ENCODE measurements around the gene HBS1L.

The HBS1L gene

GRCh38 chr6:134948142-134948541 is 106.5 kb downstream of the HBS1L start:
- no peak for DNase-seq

- DNase-seq = no peak
Observed at GRCh38 chr6:134945045-134945444, 109.6 kb downstream of the HBS1L start.

DNA sequence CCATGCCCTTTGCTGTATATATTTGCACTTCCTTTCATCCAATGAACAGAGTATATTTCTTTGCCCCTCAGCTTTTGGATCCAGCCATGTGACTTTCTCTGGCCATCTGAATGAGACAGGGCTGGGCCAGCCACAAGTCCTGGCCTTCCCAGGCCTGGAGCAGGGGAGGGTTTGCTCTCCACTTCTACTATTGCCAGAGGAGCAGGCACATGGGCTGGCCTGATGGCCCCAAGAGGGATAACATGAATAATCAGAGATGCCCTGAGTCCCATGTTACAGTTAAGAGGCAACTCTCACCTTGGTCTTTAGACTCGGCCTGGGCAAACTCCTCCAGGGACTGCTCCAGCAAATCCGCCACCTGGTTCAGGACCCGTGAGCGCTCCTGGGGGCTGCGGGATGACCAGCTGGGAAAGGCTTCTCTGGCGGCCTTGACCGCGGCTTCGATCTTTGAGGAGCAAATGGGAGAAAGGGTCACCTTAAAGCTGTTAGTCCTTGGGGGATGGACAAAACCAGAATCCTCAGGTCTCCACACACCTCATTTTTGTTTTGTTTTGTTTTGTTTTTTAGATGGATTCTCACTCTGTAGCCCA is 111.0 kb downstream of the HBS1L start:
- no peak for DNase-seq

DNA sequence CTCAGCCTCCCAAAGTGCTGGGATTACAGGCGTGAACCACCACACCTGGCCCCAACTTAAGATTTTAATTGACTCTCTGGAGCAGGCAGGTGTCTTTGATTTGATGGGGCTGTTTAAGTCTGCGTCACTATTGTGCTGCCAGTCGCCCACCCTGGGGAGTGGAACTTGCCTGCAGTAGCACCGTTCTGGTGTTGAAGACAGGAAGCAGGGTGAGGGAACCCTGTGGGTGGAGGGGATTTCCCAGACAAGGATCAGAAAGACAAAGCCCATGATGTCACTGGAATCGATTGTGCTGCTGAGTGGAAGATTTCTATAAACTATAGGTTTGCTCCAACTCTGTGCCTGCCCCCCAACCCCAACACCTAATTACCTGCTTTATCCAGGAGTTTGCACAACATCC is 115.7 kb downstream of the HBS1L start:
- peak; percentile 74 for DNase-seq

DNA sequence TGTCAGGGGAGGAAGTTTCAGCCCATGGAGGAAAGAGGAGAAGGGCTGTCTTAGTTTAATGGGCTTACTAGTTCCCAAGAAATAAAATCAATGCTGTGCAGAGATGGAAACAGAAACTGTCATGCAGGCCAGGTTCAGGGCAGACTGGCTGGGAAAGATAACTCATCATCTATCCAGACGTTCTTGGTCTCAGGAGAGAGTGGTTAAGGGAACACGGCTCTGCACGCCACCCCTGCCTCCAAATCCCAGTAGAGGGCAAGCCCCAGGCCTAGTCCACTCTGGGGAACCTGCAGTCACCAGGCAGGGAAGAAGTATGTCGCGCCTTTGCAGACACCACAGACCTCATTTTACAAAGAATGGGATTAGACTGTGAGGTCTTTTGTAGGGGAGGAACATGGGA is 117.2 kb downstream of the HBS1L start:
- no peak for DNase-seq

DNA sequence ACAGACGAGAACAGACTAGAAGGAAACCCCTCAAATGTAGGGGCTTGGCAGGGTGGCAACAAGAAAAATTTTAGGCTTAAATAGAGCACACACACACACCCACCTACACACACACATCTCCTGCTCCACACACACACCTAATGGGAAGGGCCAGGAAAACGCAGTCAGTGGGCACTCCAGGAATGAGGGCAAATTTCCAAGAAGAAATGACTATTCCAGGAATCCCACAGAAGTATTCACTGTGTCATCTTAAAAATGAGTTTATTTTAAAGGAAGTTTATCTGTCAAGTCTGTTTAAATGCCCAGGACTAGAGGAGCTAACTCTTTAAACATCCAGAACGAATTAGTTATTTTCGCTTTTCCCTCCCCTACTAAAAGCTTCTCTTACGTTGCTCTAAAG is 117.7 kb downstream of the HBS1L start:
- DNase-seq = no peak

GRCh38 chr6:134936476-134936875 is 118.1 kb downstream of the HBS1L start:
- no peak for DNase-seq

GRCh38 chr6:134934793-134935485 is 119.7 kb downstream of the HBS1L start:
- DNase-seq = no peak

- DNase-seq = no peak
Observed at GRCh38 chr6:134932535-134933470, 121.8 kb downstream of the HBS1L start.

DNA sequence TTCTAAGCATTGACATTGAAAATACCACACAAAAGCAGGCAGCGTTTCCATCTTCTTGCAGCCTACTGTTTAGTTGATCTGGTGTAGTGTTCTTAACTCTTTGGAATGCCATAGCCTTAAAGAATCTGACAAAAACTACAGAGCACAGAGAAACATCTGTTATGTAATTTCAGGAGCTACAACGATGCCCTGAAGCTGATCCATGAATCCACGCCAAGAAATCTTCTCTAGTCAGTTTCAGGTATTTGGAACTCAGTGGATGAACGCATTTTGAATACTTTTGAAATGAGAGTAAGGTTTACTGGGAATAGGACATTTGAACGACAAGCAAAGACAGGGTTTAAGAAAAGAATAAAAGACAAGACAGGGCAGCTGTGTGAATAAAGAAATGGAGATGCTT is 122.5 kb downstream of the HBS1L start:
- DNase-seq = no peak

GRCh38 chr6:134930463-134930862 is 124.2 kb downstream of the HBS1L start:
- DNase-seq = no peak

GRCh38 chr6:134928151-134928900 is 126.3 kb downstream of the HBS1L start:
- DNase-seq = no peak

- DNase-seq = no peak
Observed at GRCh38 chr6:134925800-134926199, 128.8 kb downstream of the HBS1L start.

DNA sequence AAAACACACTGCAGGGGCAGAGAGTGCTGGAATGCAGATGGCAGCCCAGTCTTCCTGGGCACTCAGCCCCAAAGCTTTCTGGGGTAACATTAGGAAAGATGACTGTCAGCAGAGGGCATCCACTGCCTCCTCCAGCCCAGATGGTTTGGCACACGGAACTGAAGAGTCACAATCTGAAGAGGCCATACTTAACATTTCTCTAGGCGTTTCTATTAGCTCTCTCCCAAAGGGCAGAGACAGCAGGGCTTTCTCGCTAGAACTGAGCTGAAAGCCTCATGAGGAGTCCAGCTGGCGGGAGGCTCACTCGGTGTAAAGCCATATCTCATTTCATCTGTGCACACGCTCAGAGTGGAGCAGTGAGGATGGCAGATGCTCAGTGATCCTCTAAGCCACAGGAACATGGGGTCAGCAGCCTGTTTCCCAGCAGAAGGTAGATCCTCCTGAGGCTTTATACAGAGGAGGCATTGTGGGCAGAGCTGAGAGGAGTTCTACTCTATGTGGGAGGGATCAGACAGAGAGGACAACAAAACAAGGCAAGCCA is 132.8 kb downstream of the HBS1L start:
- no peak for DNase-seq

DNA sequence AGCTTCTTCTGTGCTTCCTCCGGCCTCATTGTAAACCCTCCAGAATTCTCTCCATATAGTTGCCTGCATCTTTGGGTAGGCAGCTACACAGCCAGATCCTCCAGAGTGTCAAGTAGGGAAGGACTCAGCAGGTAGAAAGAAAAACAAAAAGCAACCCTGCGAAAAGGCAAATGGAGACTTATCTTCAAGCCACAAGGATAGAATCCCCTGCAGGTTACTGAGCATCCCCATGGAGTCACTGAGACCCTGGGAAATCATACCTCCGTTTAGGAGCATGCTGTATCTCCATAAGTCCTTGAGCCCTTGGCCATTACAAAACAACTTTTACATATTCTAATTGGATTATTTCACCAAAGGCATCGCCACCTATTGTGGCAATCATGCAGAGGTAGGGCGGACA is 133.3 kb downstream of the HBS1L start:
- no peak for DNase-seq

DNA sequence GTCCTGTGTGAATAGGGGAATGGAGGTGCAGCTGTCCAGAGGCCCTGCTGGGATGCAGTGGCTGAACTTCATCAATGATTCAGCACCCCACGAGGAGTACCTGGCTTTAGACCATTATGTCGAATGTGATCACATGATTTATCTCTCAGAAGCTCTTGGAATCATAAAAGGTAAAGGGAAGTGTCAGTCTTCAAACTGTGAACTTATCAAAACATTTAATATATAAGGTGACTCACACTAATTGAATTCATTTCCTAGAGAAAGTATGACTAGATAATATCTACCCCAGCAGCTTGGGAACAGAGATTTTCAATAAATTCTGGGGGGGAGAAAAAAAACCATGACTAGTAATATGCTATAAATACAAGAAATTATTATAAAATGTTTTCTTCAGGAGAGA is 134.2 kb downstream of the HBS1L start:
- no peak for DNase-seq

- no peak for DNase-seq
Observed at GRCh38 chr6:134918418-134918961, 136.1 kb downstream of the HBS1L start.

DNA sequence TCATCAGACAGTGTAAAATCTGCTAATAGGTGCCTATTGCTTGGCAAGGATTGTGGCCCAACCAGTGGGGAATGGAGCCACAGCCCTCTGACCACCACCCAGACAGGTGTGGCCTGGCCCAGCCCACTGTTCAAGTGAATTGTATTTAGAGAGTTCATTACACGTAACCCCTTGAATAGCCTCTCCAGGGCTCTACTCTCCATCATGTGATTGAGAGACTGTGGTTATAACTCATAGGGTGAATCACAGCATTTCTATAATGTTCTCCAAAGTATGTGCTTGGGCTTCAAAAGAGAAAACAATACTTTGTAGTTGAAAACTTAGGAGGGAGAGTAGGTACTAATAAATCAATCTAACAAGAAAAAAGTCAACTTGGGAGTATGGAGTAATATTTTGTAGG is 143.1 kb downstream of the HBS1L start:
- no peak for DNase-seq

GRCh38 chr6:134910593-134910935 is 144.1 kb downstream of the HBS1L start:
- DNase-seq = no peak
